ENCODE results near the gene LYRM4.
"Not testable (repeated sequence)": the region's sequence is repeated elsewhere in the genome, so short reads cannot be mapped to it uniquely, and the experiment has no call there.

LYRM4 gene

GRCh38 chr6:5120543-5120942 lies 140.2 kb downstream of the LYRM4 start:
- not testable (repeated sequence) for H3K4ac ChIP-seq (ENCODE audit: low read depth in 1 of 2, low read length in 2 of 2); H2BK5ac ChIP-seq (ENCODE audit: low read depth, low read length, poor library complexity, severe bottlenecking); H2BK12ac ChIP-seq (ENCODE audit: low read length in 2 of 2); H3K27ac ChIP-seq (ENCODE audit: low read length, poor library complexity, severe bottlenecking); H3K4me3 ChIP-seq (ENCODE audit: insufficient read depth in 1 of 2, low read depth in 1 of 2, low read length in 2 of 2); H2AFZ ChIP-seq (ENCODE audit: low read depth, low read length); H3K23ac ChIP-seq (ENCODE audit: low read length in 2 of 2); H3K36me3 ChIP-seq (ENCODE audit: control insufficient read depth in 1 of 2, insufficient read depth in 2 of 2, low read depth in 1 of 2, low read length in 2 of 2); H3K9ac ChIP-seq (ENCODE audit: low read length); H3K4me2 ChIP-seq (ENCODE audit: low read length, poor library complexity, severe bottlenecking); H2BK15ac ChIP-seq (ENCODE audit: low read depth, poor library complexity, severe bottlenecking); H3K9me3 ChIP-seq (ENCODE audit: control insufficient read depth, low read length); H2BK120ac ChIP-seq (ENCODE audit: low read depth, low read length); H3K27me3 ChIP-seq (ENCODE audit: control insufficient read depth in 1 of 2, insufficient read depth in 1 of 2, low read length in 2 of 2); H3K18ac ChIP-seq (ENCODE audit: low read depth in 1 of 2, low read length in 2 of 2); H4K91ac ChIP-seq (ENCODE audit: low read length); H4K8ac ChIP-seq (ENCODE audit: low read length); H3K14ac ChIP-seq (ENCODE audit: low read length in 2 of 2); H3K79me1 ChIP-seq (replicated peaks; ENCODE audit: low read length, poor library complexity, severe bottlenecking); DNase-seq; H2AK5ac ChIP-seq (ENCODE audit: low read length, severe bottlenecking)
- WGBS: 96% methylated on average over 8 of the region's 8 CpGs
- peaks cover 25% of the 10 kb centered on the region for H3K4me1 ChIP-seq (ENCODE audit: control insufficient read depth, insufficient read depth, low read depth, low read length)

DNA sequence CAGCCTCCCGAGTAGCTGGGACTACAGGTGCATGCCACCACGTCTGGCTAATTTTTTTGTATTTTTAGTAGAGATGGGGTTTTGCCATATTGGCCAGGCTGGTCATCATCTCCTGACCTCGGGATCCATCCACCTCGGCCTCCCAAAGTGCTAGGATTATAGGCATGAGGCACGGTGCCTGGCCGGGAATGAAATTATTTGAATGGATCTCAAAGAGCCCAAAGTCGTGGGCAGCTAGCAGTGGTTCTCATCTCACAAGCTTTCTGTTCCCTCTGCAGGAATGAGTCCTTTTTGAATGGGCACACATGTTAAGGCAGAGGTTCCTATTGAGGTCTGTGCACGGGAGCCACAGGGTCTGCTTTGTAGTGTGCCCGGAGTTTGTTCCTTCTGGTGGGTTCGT lies 140.7 kb downstream of the LYRM4 start:
- Histone ChIP-seq H2BK15ac (ENCODE audit: low read depth, poor library complexity, severe bottlenecking) (no peak overlapping the region), H3K27me3 (ENCODE audit: control insufficient read depth in 1 of 2, insufficient read depth in 1 of 2, low read length in 2 of 2) (no peaks in the 10 kb centered on the region), H3K4me2 (ENCODE audit: low read length, poor library complexity, severe bottlenecking) (no peak overlapping the region), H2BK120ac (ENCODE audit: low read depth, low read length) (no peak overlapping the region), H3K14ac (ENCODE audit: low read length in 2 of 2) (no peak overlapping the region), H4K8ac (ENCODE audit: low read length) (no peak overlapping the region), H2BK12ac (ENCODE audit: low read length in 2 of 2) (no peak overlapping the region), H3K4me1 (ENCODE audit: control insufficient read depth, insufficient read depth, low read depth, low read length) (peaks cover 20% of the 10 kb centered on the region), H3K9me3 (ENCODE audit: control insufficient read depth, low read length) (no peaks in the 10 kb centered on the region), H2AK5ac (ENCODE audit: low read length, severe bottlenecking) (no peak overlapping the region), H3K18ac (ENCODE audit: low read depth in 1 of 2, low read length in 2 of 2) (no peak overlapping the region), H3K79me1 (replicated peaks; ENCODE audit: low read length, poor library complexity, severe bottlenecking) (peaks cover 14% of the 10 kb centered on the region), H3K27ac (ENCODE audit: low read length, poor library complexity, severe bottlenecking) (no peak overlapping the region), H3K9ac (ENCODE audit: low read length) (no peak overlapping the region), H2BK5ac (ENCODE audit: low read depth, low read length, poor library complexity, severe bottlenecking) (no peak overlapping the region), H3K4me3 (ENCODE audit: insufficient read depth in 1 of 2, low read depth in 1 of 2, low read length in 2 of 2) (no peak overlapping the region), H3K4ac (ENCODE audit: low read depth in 1 of 2, low read length in 2 of 2) (no peak overlapping the region), H2AFZ (ENCODE audit: low read depth, low read length) (no peak overlapping the region), H4K91ac (ENCODE audit: low read length) (no peak overlapping the region), H3K36me3 (ENCODE audit: control insufficient read depth in 1 of 2, insufficient read depth in 2 of 2, low read depth in 1 of 2, low read length in 2 of 2) (peaks cover 0 to 5% of the 10 kb centered on the region in 2 experiments), H3K23ac (ENCODE audit: low read length in 2 of 2) (no peak overlapping the region)
- no peak for DNase-seq
- WGBS: 99% methylated on average over 10 of the region's 10 CpGs

- peaks cover 15% of the 10 kb centered on the region for H3K4me1 ChIP-seq (ENCODE audit: control insufficient read depth, insufficient read depth, low read depth, low read length)
- H3K79me1 ChIP-seq (replicated peaks; ENCODE audit: low read length, poor library complexity, severe bottlenecking): peaks cover 11% of the 10 kb centered on the region
- H2BK15ac ChIP-seq (ENCODE audit: low read depth, poor library complexity, severe bottlenecking): no peak overlapping the region
- no peak overlapping the region for H2BK12ac ChIP-seq (ENCODE audit: low read length in 2 of 2)
- no peak overlapping the region for H3K23ac ChIP-seq (ENCODE audit: low read length in 2 of 2)
- H3K27me3 ChIP-seq (ENCODE audit: control insufficient read depth in 1 of 2, insufficient read depth in 1 of 2, low read length in 2 of 2): no peaks in the 10 kb centered on the region
- no peak overlapping the region for H3K4me3 ChIP-seq (ENCODE audit: insufficient read depth in 1 of 2, low read depth in 1 of 2, low read length in 2 of 2)
- no peak overlapping the region for H2BK120ac ChIP-seq (ENCODE audit: low read depth, low read length)
- 95% methylated on average over 14 of the region's 17 CpGs for WGBS
- no peak overlapping the region for H4K8ac ChIP-seq (ENCODE audit: low read length)
- H3K4me2 ChIP-seq (ENCODE audit: low read length, poor library complexity, severe bottlenecking): no peak overlapping the region
- peaks cover 0 to 5% of the 10 kb centered on the region in 2 experiments for H3K36me3 ChIP-seq (ENCODE audit: control insufficient read depth in 1 of 2, insufficient read depth in 2 of 2, low read depth in 1 of 2, low read length in 2 of 2)
- no peak overlapping the region for H2BK5ac ChIP-seq (ENCODE audit: low read depth, low read length, poor library complexity, severe bottlenecking)
- no peak overlapping the region for H3K27ac ChIP-seq (ENCODE audit: low read length, poor library complexity, severe bottlenecking)
- H3K14ac ChIP-seq (ENCODE audit: low read length in 2 of 2): no peak overlapping the region
- H3K9ac ChIP-seq (ENCODE audit: low read length): no peak overlapping the region
- no peak overlapping the region for H3K18ac ChIP-seq (ENCODE audit: low read depth in 1 of 2, low read length in 2 of 2)
- no peaks in the 10 kb centered on the region for H3K9me3 ChIP-seq (ENCODE audit: control insufficient read depth, low read length)
- no peak overlapping the region for H4K91ac ChIP-seq (ENCODE audit: low read length)
- no peak overlapping the region for H2AK5ac ChIP-seq (ENCODE audit: low read length, severe bottlenecking)
- no peak overlapping the region for H3K4ac ChIP-seq (ENCODE audit: low read depth in 1 of 2, low read length in 2 of 2)
- no peak for DNase-seq
- H2AFZ ChIP-seq (ENCODE audit: low read depth, low read length): no peak overlapping the region
Measured at GRCh38 chr6:5119090-5119951, 141.4 kb downstream of the LYRM4 start.

GRCh38 chr6:5116243-5116991 lies 144.3 kb downstream of the LYRM4 start:
- no peak overlapping the region for H2BK12ac ChIP-seq (ENCODE audit: low read length in 2 of 2)
- peak overlapping the region in 1 of 2 experiments; percentile 42 for H3K18ac ChIP-seq (ENCODE audit: low read depth in 1 of 2, low read length in 2 of 2)
- peaks cover 0 to 7% of the 10 kb centered on the region in 2 experiments for H3K36me3 ChIP-seq (ENCODE audit: control insufficient read depth in 1 of 2, insufficient read depth in 2 of 2, low read depth in 1 of 2, low read length in 2 of 2)
- H2AFZ ChIP-seq (ENCODE audit: low read depth, low read length): no peak overlapping the region
- no peak overlapping the region for H3K14ac ChIP-seq (ENCODE audit: low read length in 2 of 2)
- peaks cover 17% of the 10 kb centered on the region for H3K4me1 ChIP-seq (ENCODE audit: control insufficient read depth, insufficient read depth, low read depth, low read length)
- DNase-seq: no peak
- H2BK15ac ChIP-seq (ENCODE audit: low read depth, poor library complexity, severe bottlenecking): no peak overlapping the region
- H3K4me2 ChIP-seq (ENCODE audit: low read length, poor library complexity, severe bottlenecking): no peak overlapping the region
- no peak overlapping the region for H2BK120ac ChIP-seq (ENCODE audit: low read depth, low read length)
- peak overlapping the region; percentile 31 for H4K8ac ChIP-seq (ENCODE audit: low read length)
- H3K9me3 ChIP-seq (ENCODE audit: control insufficient read depth, low read length): no peaks in the 10 kb centered on the region
- no peak overlapping the region for H3K27ac ChIP-seq (ENCODE audit: low read length, poor library complexity, severe bottlenecking)
- H2BK5ac ChIP-seq (ENCODE audit: low read depth, low read length, poor library complexity, severe bottlenecking): no peak overlapping the region
- peaks cover 7% of the 10 kb centered on the region for H3K79me1 ChIP-seq (replicated peaks; ENCODE audit: low read length, poor library complexity, severe bottlenecking)
- no peak overlapping the region for H4K91ac ChIP-seq (ENCODE audit: low read length)
- H3K27me3 ChIP-seq (ENCODE audit: control insufficient read depth in 1 of 2, insufficient read depth in 1 of 2, low read length in 2 of 2): no peaks in the 10 kb centered on the region
- H3K9ac ChIP-seq (ENCODE audit: low read length): no peak overlapping the region
- WGBS: 95% methylated on average over 9 of the region's 9 CpGs
- H2AK5ac ChIP-seq (ENCODE audit: low read length, severe bottlenecking): no peak overlapping the region
- no peak overlapping the region for H3K23ac ChIP-seq (ENCODE audit: low read length in 2 of 2)
- peak overlapping the region in 1 of 2 experiments; percentile 33 for H3K4ac ChIP-seq (ENCODE audit: low read depth in 1 of 2, low read length in 2 of 2)
- H3K4me3 ChIP-seq (ENCODE audit: insufficient read depth in 1 of 2, low read depth in 1 of 2, low read length in 2 of 2): no peak overlapping the region

Data from mesenchymal stem cell (in vitro differentiated cells and primary cell).